Measurements from ENCODE around the gene ZHX3. TPM values are rescaled to one million over a fixed set of nuclear protein-coding genes. Genes with fewer than 3 reads are reported as not detected.

ZHX3 gene
- total RNA-seq, 3 donors from 2014 or later (not counting 1 experiment from before 2014, with no cell fraction given): 9.0 to 11.8 (median 10.3) TPM

GRCh38 chr20:41185013-41185757 is 132.3 kb downstream of the ZHX3 start:
- WGBS (ENCODE audit: insufficient coverage): 93% methylated on average over 11 of the region's 11 CpGs
- Mint-ChIP-seq H3K36me3 (peaks cover 6% of the 10 kb centered on the region), H3K4me3 (no peak overlapping the region), H3K27me3 (ENCODE audit: low read depth in 2 of 2) (no peaks in the 10 kb centered on the region), H3K9me3 (no peaks in the 10 kb centered on the region), H3K4me1 (peaks cover 13% of the 10 kb centered on the region in 2 donors), H3K27ac (peak overlapping the region in 1 of 2 donors; percentile 39)
- DNase-seq (no peak), ATAC-seq (no peak)
- intact Hi-C loops (cut with micrococcal nuclease): no loop called here
- Histone ChIP-seq H3K27ac (ENCODE audit: low read length) (no peak overlapping the region), H3K9me3 (ENCODE audit: control insufficient read depth, insufficient read depth, low read length) (no peaks in the 10 kb centered on the region), H3K36me3 (ENCODE audit: control insufficient read depth, insufficient read depth, low read length) (no peaks in the 10 kb centered on the region), H3K4me1 (ENCODE audit: control insufficient read depth, insufficient read depth, low read length) (peaks cover 4% of the 10 kb centered on the region), H3K27me3 (ENCODE audit: control insufficient read depth, insufficient read depth, low read length) (no peaks in the 10 kb centered on the region), H3K4me3 (ENCODE audit: low read length) (no peak overlapping the region)
- no peak for TF ChIP-seq CTCF (IDR thresholded peaks at IDR 0.05)

GRCh38 chr20:41183831-41184230 is 133.7 kb downstream of the ZHX3 start:
- no peak for ATAC-seq
- Histone ChIP-seq H3K4me1 (ENCODE audit: control insufficient read depth, insufficient read depth, low read length) (peaks cover 4% of the 10 kb centered on the region), H3K27me3 (ENCODE audit: control insufficient read depth, insufficient read depth, low read length) (no peaks in the 10 kb centered on the region), H3K27ac (ENCODE audit: low read length) (no peak overlapping the region), H3K4me3 (ENCODE audit: low read length) (no peak overlapping the region), H3K36me3 (ENCODE audit: control insufficient read depth, insufficient read depth, low read length) (no peaks in the 10 kb centered on the region), H3K9me3 (ENCODE audit: control insufficient read depth, insufficient read depth, low read length) (no peaks in the 10 kb centered on the region)
- Mint-ChIP-seq H3K27ac (no peak overlapping the region), H3K4me1 (peaks cover 13% of the 10 kb centered on the region in 2 donors), H3K36me3 (no peaks in the 10 kb centered on the region), H3K4me3 (no peak overlapping the region), H3K9me3 (no peaks in the 10 kb centered on the region), H3K27me3 (ENCODE audit: low read depth in 2 of 2) (no peaks in the 10 kb centered on the region)
- intact Hi-C loops (cut with micrococcal nuclease): no loop called here
- no peak for TF ChIP-seq CTCF (IDR thresholded peaks at IDR 0.05)
- DNase-seq: no peak
- 66% methylated on average over 2 of the region's 2 CpGs for WGBS (ENCODE audit: insufficient coverage)

GRCh38 chr20:41183391-41183790 is 134.1 kb downstream of the ZHX3 start:
- Histone ChIP-seq H3K36me3 (ENCODE audit: control insufficient read depth, insufficient read depth, low read length) (no peaks in the 10 kb centered on the region), H3K4me1 (ENCODE audit: control insufficient read depth, insufficient read depth, low read length) (peaks cover 4% of the 10 kb centered on the region), H3K9me3 (ENCODE audit: control insufficient read depth, insufficient read depth, low read length) (no peaks in the 10 kb centered on the region), H3K27ac (ENCODE audit: low read length) (no peak overlapping the region), H3K27me3 (ENCODE audit: control insufficient read depth, insufficient read depth, low read length) (no peaks in the 10 kb centered on the region), H3K4me3 (ENCODE audit: low read length) (no peak overlapping the region)
- DNase-seq (peak in 1 of 2 donors; percentile 12), ATAC-seq (no peak)
- WGBS (ENCODE audit: insufficient coverage): 93% methylated on average over 6 of the region's 6 CpGs
- intact Hi-C loops (cut with micrococcal nuclease): no loop called here
- no peaks in the 10 kb centered on the region for H3K36me3 Mint-ChIP-seq
- no peak overlapping the region for H3K27ac Mint-ChIP-seq
- peaks cover 13% of the 10 kb centered on the region in 2 donors for H3K4me1 Mint-ChIP-seq
- H3K9me3 Mint-ChIP-seq: no peaks in the 10 kb centered on the region
- TF ChIP-seq CTCF (IDR thresholded peaks at IDR 0.05): no peak
- H3K27me3 Mint-ChIP-seq (ENCODE audit: low read depth in 2 of 2): no peaks in the 10 kb centered on the region
- no peak overlapping the region for H3K4me3 Mint-ChIP-seq
